GM12875 (cell line): ENCODE data around the gene PCNX3.

ENCODE experiments used
- H3K4me3 ChIP-seq: one replicate; pipeline ENCODE4 v1.5.1; 2011; ENCODE audit warnings: low read depth, low read length, control low read depth
- CTCF ChIP-seq: IDR thresholded peaks from 2 replicates; pipeline ENCODE4 v1.5.1; 2011; ENCODE audit warnings: low read depth, mild to moderate bottlenecking, control low read depth, inconsistent platforms, low read length, moderate library complexity, borderline replicate concordance; ENCODE audit not compliant: insufficient read depth

The PCNX3 gene

GRCh38 chr11:65572356-65573051, 43.1 kb upstream of the PCNX3 start, which contains the start of gene FAM89B:
TSS of gene FAM89B (plus strand) at chr11:65572538. CDS start at chr11:65572670, 132 bp downstream.
- no peak for TF ChIP-seq CTCF
- peak within 1 kb of the TSS; percentile 100 for H3K4me3 ChIP-seq

- peak overlapping the region; percentile 100 for H3K4me3 ChIP-seq
- TF ChIP-seq CTCF = no peak
Measured at GRCh38 chr11:65573391-65574079, 42.0 kb upstream of the PCNX3 start.

GRCh38 chr11:65574109-65574810, 41.3 kb upstream of the PCNX3 start:
- peak overlapping the region; percentile 81 for H3K4me3 ChIP-seq
- TF ChIP-seq CTCF = peak; percentile 86

- no peak for TF ChIP-seq CTCF
- peak overlapping the region; percentile 81 for H3K4me3 ChIP-seq
Measured at GRCh38 chr11:65574811-65575567, 40.6 kb upstream of the PCNX3 start.

- H3K4me3 ChIP-seq = peak within 1 kb of the TSS; percentile 81
- no peak for TF ChIP-seq CTCF
Measured at GRCh38 chr11:65575568-65576231, 39.9 kb upstream of the PCNX3 start, which contains the start of gene EHBP1L1. TSS of gene EHBP1L1 (plus strand) at chr11:65576053. CDS start at chr11:65576303, 250 bp downstream.

GRCh38 chr11:65576232-65576866, 39.2 kb upstream of the PCNX3 start:
- no peak for TF ChIP-seq CTCF
- H3K4me3 ChIP-seq = peak overlapping the region; percentile 81
